Measurements from ENCODE around the gene PLCB2. TPM values are rescaled to one million over a fixed set of nuclear protein-coding genes. Genes with fewer than 3 reads are reported as not detected.
A peak's percentile ranks its signal among the peaks of the same experiment; 100 is the strongest.

Gene PLCB2
- total RNA-seq, 1 experiment from 2014 or later, result 7.4 TPM

DNA sequence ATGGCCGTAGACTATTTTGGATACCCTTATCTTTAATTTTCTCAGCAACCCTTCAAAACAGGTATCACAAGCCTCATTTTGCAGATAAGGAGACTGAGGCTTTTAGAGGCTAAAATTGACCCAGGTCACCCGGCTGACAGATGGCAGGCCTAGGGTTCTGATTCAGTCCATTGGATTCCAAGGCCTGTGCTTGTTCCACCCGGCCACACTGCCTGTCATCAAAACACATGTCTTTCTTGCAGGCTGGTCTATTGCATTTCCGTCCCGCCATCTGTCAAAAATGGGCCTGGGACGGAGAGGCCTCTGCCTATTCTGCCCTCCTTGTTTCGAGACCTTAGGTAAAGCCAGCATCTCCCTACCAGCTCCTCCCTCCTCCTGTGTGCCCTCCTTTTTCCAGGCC is 23.9 kb upstream of the PLCB2 start:
- no peak overlapping the region for H2BK20ac ChIP-seq (ENCODE audit: low read depth, low read length, poor library complexity, severe bottlenecking)
- DNase-seq, result no peak
- Mint-ChIP-seq H3K9me3 (peaks cover 0 to 4% of the 10 kb centered on the region in 2 experiments; a peak in 1 of 5 replicates), H3K36me3 (ENCODE audit: insufficient read depth in 1 of 3, low read depth in 3 of 3) (peaks cover 4 to 19% (median 8%) of the 10 kb centered on the region in 3 experiments; a peak in 6 of 7 replicates), H3K27me3 (ENCODE audit: low read depth) (peaks cover 2% of the 10 kb centered on the region), H3K4me1 (peaks cover 45 to 54% of the 10 kb centered on the region in 2 experiments), H3K27ac (peak overlapping the region in 1 of 3 experiments; percentile 59; a peak in 1 of 7 replicates), H3K4me3 (no peak overlapping the region)
- no peak overlapping the region for H2BK15ac ChIP-seq (ENCODE audit: low read depth, low read length)
- H2BK5ac ChIP-seq (ENCODE audit: insufficient read length, low read length), result no peak overlapping the region
- no peaks in the 10 kb centered on the region for H4K20me1 ChIP-seq (ENCODE audit: control insufficient read depth, insufficient read depth, insufficient read length)
- H3K4ac ChIP-seq (ENCODE audit: low read depth, low read length), result no peak overlapping the region
- H3K4me2 ChIP-seq (ENCODE audit: insufficient read depth, insufficient read length, low read length), result no peak overlapping the region
- no peak overlapping the region for H3K14ac ChIP-seq (ENCODE audit: insufficient read depth, low read length)
- no peak overlapping the region for H3K56ac ChIP-seq (ENCODE audit: insufficient read length, low read depth, low read length)
- H4K91ac ChIP-seq (ENCODE audit: insufficient read length, low read depth, low read length), result no peak overlapping the region
- no peaks in the 10 kb centered on the region for H3K79me2 ChIP-seq (ENCODE audit: insufficient read depth, low read length)
- no peak overlapping the region for H3T11ph ChIP-seq (ENCODE audit: low read length)
- no peak overlapping the region for H4K8ac ChIP-seq (replicated peaks; ENCODE audit: insufficient read length, low read depth, low read length)
- H2AFZ ChIP-seq (ENCODE audit: low read length), result no peak overlapping the region
- no peaks in the 10 kb centered on the region for H3K79me1 ChIP-seq (ENCODE audit: insufficient read depth, low read depth, low read length, poor library complexity, severe bottlenecking)
- no peak overlapping the region for H2AK5ac ChIP-seq (ENCODE audit: insufficient read length, low read length)
- H2BK12ac ChIP-seq (ENCODE audit: insufficient read length, low read depth, low read length), result no peak overlapping the region
- H3K18ac ChIP-seq (ENCODE audit: insufficient read length, low read depth, low read length), result no peak overlapping the region
- H3K9me3 ChIP-seq (ENCODE audit: control insufficient read depth, low read depth, low read length), result no peaks in the 10 kb centered on the region
- no CpG with 5 or more reads among the region's 7 CpGs for WGBS (ENCODE audit: extremely low coverage, insufficient read length, low lambda C conversion rate)
- H3K9ac ChIP-seq (ENCODE audit: extremely low read depth, insufficient read length, low read length), result no peak overlapping the region
- peaks cover 18% of the 10 kb centered on the region; the same call in 1 of the 2 replicates for H3K4me1 ChIP-seq (ENCODE audit: insufficient read depth, low read length)
- no peaks in the 10 kb centered on the region for H3K23me2 ChIP-seq (ENCODE audit: insufficient read length, low read depth, low read length, poor library complexity, severe bottlenecking)
- no peak overlapping the region for H2BK120ac ChIP-seq (ENCODE audit: low read depth, low read length, poor library complexity, severe bottlenecking)
- no peaks in the 10 kb centered on the region for H3K27me3 ChIP-seq (ENCODE audit: insufficient read depth, low read length)
- no peak overlapping the region for H3K23ac ChIP-seq (ENCODE audit: insufficient read length, low read depth, low read length)
- H3K27ac ChIP-seq (ENCODE audit: insufficient read length, low read depth, low read length), result no peak overlapping the region
- no peak overlapping the region for H4K5ac ChIP-seq (ENCODE audit: insufficient read length, low read depth, low read length)
- TF ChIP-seq, protein P1, sequence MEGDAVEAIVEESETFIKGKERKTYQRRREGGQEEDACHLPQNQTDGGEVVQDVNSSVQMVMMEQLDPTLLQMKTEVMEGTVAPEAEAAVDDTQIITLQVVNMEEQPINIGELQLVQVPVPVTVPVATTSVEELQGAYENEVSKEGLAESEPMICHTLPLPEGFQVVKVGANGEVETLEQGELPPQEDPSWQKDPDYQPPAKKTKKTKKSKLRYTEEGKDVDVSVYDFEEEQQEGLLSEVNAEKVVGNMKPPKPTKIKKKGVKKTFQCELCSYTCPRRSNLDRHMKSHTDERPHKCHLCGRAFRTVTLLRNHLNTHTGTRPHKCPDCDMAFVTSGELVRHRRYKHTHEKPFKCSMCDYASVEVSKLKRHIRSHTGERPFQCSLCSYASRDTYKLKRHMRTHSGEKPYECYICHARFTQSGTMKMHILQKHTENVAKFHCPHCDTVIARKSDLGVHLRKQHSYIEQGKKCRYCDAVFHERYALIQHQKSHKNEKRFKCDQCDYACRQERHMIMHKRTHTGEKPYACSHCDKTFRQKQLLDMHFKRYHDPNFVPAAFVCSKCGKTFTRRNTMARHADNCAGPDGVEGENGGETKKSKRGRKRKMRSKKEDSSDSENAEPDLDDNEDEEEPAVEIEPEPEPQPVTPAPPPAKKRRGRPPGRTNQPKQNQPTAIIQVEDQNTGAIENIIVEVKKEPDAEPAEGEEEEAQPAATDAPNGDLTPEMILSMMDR (conservative IDR thresholded peaks at IDR 0.05), result no peak

Measured in H9 (cell line).